22Rv1 (cell line): ENCODE results near the gene ZBTB7A.

Experiments
- CTCF ChIP-seq: fragments of 450-650 bp; IDR thresholded peaks from 2 replicates; pipeline ENCODE4 v1.5.1; 2017; ENCODE audit warnings: mild to moderate bottlenecking
- ZFX ChIP-seq: fragments of 450-650 bp; IDR thresholded peaks from 2 replicates; pipeline ENCODE4 v1.6.1; 2017; ENCODE audit warnings: antibody characterized with exemption, borderline replicate concordance

- TF ChIP-seq CTCF (no peak), ZFX (no peak)
Observed at GRCh38 chr19:4089946-4090345, 23.2 kb upstream of the ZBTB7A start.
